Measurements from ENCODE around the gene KIRREL2. TPM values are rescaled to one million over a fixed set of nuclear protein-coding genes. Genes with fewer than 3 reads are reported as not detected.

KIRREL2 gene
- total and polyA plus RNA-seq, 9 of the 15 experiments (the other 6 are each of a cell fraction or from before 2014, with no cell fraction given) = 0.01 to 0.12 (median 0.09) TPM; not detected in 4

DNA sequence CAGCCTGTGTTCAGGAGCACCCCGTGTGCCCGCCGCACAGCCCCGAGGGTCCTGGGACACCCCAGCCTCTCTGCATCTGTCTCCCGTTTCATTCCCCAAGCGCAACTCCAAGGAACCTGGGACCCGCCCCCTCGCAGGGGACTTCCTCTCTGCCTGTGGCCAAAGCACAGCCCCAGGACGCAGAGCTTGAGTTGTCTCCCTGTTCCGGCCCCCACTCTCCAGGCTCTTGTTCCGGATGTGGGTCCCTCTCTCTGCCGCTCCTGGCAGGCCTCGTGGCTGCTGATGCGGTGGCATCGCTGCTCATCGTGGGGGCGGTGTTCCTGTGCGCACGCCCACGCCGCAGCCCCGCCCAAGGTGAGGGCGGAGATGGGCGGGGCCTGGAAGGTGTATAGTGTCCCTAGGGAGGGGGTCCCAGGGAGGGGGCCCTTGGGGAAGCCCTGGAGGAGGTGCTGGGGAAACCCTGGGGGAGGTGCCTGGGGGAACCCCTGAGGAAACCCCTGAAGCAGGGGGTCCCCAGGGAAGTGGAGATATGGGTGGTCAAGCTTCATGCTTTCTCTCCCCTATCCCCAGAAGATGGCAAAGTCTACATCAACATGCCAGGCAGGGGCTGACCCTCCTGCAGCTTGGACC, 47.0 kb downstream of the KIRREL2 start (continued):
- TF ChIP-seq, protein P1, sequence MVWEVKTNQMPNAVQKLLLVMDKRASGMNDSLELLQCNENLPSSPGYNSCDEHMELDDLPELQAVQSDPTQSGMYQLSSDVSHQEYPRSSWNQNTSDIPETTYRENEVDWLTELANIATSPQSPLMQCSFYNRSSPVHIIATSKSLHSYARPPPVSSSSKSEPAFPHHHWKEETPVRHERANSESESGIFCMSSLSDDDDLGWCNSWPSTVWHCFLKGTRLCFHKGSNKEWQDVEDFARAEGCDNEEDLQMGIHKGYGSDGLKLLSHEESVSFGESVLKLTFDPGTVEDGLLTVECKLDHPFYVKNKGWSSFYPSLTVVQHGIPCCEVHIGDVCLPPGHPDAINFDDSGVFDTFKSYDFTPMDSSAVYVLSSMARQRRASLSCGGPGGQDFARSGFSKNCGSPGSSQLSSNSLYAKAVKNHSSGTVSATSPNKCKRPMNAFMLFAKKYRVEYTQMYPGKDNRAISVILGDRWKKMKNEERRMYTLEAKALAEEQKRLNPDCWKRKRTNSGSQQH (CRISPR knock-in tag; IDR thresholded peaks at IDR 0.05) = no peak
- no peak for TF ChIP-seq ZNF3 (CRISPR knock-in tag; IDR thresholded peaks at IDR 0.05)
- TF ChIP-seq, protein P2, sequence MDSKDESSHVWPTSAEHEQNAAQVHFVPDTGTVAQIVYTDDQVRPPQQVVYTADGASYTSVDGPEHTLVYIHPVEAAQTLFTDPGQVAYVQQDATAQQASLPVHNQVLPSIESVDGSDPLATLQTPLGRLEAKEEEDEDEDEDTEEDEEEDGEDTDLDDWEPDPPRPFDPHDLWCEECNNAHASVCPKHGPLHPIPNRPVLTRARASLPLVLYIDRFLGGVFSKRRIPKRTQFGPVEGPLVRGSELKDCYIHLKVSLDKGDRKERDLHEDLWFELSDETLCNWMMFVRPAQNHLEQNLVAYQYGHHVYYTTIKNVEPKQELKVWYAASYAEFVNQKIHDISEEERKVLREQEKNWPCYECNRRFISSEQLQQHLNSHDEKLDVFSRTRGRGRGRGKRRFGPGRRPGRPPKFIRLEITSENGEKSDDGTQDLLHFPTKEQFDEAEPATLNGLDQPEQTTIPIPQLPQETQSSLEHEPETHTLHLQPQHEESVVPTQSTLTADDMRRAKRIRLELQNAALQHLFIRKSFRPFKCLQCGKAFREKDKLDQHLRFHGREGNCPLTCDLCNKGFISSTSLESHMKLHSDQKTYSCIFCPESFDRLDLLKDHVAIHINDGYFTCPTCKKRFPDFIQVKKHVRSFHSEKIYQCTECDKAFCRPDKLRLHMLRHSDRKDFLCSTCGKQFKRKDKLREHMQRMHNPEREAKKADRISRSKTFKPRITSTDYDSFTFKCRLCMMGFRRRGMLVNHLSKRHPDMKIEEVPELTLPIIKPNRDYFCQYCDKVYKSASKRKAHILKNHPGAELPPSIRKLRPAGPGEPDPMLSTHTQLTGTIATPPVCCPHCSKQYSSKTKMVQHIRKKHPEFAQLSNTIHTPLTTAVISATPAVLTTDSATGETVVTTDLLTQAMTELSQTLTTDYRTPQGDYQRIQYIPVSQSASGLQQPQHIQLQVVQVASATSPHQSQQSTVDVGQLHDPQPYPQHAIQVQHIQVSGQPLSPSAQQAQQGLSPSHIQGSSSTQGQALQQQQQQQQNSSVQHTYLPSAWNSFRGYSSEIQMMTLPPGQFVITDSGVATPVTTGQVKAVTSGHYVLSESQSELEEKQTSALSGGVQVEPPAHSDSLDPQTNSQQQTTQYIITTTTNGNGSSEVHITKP (IDR thresholded peaks at IDR 0.05; ENCODE audit: partially characterized antibody) = peak; percentile 14
- TF ChIP-seq CTBP1 (IDR thresholded peaks at IDR 0.05; ENCODE audit: borderline replicate concordance) = peak; percentile 80
- TF ChIP-seq, protein P3, sequence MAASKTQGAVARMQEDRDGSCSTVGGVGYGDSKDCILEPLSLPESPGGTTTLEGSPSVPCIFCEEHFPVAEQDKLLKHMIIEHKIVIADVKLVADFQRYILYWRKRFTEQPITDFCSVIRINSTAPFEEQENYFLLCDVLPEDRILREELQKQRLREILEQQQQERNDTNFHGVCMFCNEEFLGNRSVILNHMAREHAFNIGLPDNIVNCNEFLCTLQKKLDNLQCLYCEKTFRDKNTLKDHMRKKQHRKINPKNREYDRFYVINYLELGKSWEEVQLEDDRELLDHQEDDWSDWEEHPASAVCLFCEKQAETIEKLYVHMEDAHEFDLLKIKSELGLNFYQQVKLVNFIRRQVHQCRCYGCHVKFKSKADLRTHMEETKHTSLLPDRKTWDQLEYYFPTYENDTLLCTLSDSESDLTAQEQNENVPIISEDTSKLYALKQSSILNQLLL (CRISPR knock-in tag; IDR thresholded peaks at IDR 0.05; ENCODE audit: borderline replicate concordance) = no peak
- TF ChIP-seq, protein P4, sequence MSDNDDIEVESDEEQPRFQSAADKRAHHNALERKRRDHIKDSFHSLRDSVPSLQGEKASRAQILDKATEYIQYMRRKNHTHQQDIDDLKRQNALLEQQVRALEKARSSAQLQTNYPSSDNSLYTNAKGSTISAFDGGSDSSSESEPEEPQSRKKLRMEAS (CRISPR knock-in tag; IDR thresholded peaks at IDR 0.05) = peak; percentile 98
- peak; percentile 87 to 89; a peak in 3 of 4 replicates for TF ChIP-seq MAZ (CRISPR knock-in tag; conservative IDR thresholded peaks at IDR 0.05 in 1 of 2, IDR thresholded peaks at IDR 0.05 in 1 of 2)
- no peak for TF ChIP-seq ZNF197 (CRISPR knock-in tag; IDR thresholded peaks at IDR 0.05; ENCODE audit: low read depth)
- TF ChIP-seq MTA3 (IDR thresholded peaks at IDR 0.05; ENCODE audit: borderline replicate concordance) = 0 out of 2 replicates have a peak, but pooled peaks have one; percentile 51
- no peak for TF ChIP-seq HOXB6 (CRISPR knock-in tag; IDR thresholded peaks at IDR 0.05; ENCODE audit: borderline replicate concordance)
- no peak for TF ChIP-seq MEIS2 (IDR thresholded peaks at IDR 0.05; ENCODE audit: partially characterized antibody)
- TF ChIP-seq, protein P5, sequence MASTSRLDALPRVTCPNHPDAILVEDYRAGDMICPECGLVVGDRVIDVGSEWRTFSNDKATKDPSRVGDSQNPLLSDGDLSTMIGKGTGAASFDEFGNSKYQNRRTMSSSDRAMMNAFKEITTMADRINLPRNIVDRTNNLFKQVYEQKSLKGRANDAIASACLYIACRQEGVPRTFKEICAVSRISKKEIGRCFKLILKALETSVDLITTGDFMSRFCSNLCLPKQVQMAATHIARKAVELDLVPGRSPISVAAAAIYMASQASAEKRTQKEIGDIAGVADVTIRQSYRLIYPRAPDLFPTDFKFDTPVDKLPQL (IDR thresholded peaks at IDR 0.05; ENCODE audit: extremely low read depth, insufficient read length) = no peak
- TF ChIP-seq CBFA2T3 (IDR thresholded peaks at IDR 0.05) = no peak
- TF ChIP-seq HCFC1 (IDR thresholded peaks at IDR 0.05; ENCODE audit: low read depth, low read length) = peak; percentile 39
- TF ChIP-seq ATF1 (CRISPR knock-in tag; IDR thresholded peaks at IDR 0.05) = no peak
- TF ChIP-seq ATF1 (tag; IDR thresholded peaks at IDR 0.05) = peak; percentile 72
- no peak for TF ChIP-seq ZNF77 (CRISPR knock-in tag; IDR thresholded peaks at IDR 0.05)
- TF ChIP-seq ZFPM2 (CRISPR knock-in tag; IDR thresholded peaks at IDR 0.05) = no peak
- peak; percentile 76 for TF ChIP-seq RBFOX2 (IDR thresholded peaks at IDR 0.05; ENCODE audit: low read depth, low read length)
- no peak for TF ChIP-seq PHF20 (IDR thresholded peaks at IDR 0.05; ENCODE audit: partially characterized antibody)
- no peak for TF ChIP-seq TCF7L2 (IDR thresholded peaks at IDR 0.05; ENCODE audit: low read depth, low read length)
- TF ChIP-seq DPF2 (IDR thresholded peaks at IDR 0.05) = peak; percentile 36; the same call in 1 of the 2 replicates
- TF ChIP-seq ZBTB1 (CRISPR knock-in tag; IDR thresholded peaks at IDR 0.05; ENCODE audit: borderline replicate concordance, low read depth) = no peak
